Esophagus mucosa (tissue), 1 donor: ENCODE results near the gene MAP10. TPM values are rescaled to one million over a fixed set of nuclear protein-coding genes. Genes with fewer than 3 reads are reported as not detected.

Experiments used
- ATAC-seq: fragments of 200-7000 bp; cut with Tn5 transposase; one replicate; pipeline ENCODE4 v1.9.1; 2020
- total RNA-seq: library from RNA; stranded (reverse); gene quantifications from one replicate; pipeline ENCODE4 v1.2.4, GENCODE V29; 2023
- donor health status: DM: yes; HTN: yes; CAD: no.

The MAP10 gene
- total RNA-seq, 1 donor from 2014 or later = 0.72 TPM

- ATAC-seq = no peak
These were observed 6.3 kb upstream of the MAP10 start for GRCh38 chr1:232798920-232799319.

- no peak for ATAC-seq
These were observed 932 bp downstream of the MAP10 start for GRCh38 chr1:232806186-232806510.

GRCh38 chr1:232810856-232811255 is 5.6 kb downstream of the MAP10 start:
- no peak for ATAC-seq

- ATAC-seq = no peak
These were observed 7.3 kb downstream of the MAP10 start for GRCh38 chr1:232812560-232812959.

GRCh38 chr1:232813097-232813496 is 7.9 kb downstream of the MAP10 start:
- no peak for ATAC-seq

GRCh38 chr1:232813760-232814159 is 8.5 kb downstream of the MAP10 start:
- ATAC-seq = no peak

- no peak for ATAC-seq
These were observed 11.1 kb downstream of the MAP10 start for GRCh38 chr1:232816324-232816723.

DNA sequence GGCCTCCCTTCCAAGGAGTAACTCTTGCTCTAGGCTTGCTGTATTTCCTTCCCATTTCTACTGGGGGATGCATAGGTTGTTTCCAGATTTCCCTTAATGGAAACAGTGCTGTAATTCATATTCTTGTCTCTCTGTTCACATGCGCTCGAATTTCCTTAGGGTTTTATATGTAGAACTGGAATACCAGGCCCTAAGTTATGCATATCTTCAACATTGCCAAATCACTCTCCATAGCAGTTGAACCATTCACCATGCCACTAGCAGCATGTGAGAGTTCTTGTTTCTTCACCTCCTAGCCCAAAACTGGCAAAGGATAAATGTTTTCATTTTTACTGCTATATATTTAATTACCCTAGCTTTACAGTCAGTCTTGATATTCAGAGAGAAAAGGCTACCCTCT is 12.8 kb downstream of the MAP10 start:
- no peak for ATAC-seq

GRCh38 chr1:232820431-232820830 is 15.2 kb downstream of the MAP10 start:
- no peak for ATAC-seq

DNA sequence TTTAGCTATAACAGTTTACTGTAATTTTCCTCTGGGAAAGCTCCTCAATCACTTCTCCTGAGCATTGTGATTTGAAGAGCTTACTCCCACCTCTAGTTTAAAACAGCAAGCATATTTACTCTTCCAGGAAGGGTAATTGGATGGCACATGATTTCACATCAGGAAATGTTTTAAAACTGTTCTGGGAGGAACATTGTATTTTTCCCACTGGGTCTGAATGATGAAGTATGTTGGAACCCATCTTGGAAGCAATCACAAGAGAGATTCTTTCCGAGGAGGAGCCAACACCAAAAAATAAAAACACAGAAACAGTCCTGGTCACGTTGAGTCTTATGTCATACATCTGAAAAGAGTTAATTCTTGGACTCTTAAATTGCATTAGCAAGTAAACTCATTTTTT is 17.3 kb downstream of the MAP10 start:
- no peak for ATAC-seq

- no peak for ATAC-seq
These were observed 21.1 kb downstream of the MAP10 start for GRCh38 chr1:232826318-232826717.

DNA sequence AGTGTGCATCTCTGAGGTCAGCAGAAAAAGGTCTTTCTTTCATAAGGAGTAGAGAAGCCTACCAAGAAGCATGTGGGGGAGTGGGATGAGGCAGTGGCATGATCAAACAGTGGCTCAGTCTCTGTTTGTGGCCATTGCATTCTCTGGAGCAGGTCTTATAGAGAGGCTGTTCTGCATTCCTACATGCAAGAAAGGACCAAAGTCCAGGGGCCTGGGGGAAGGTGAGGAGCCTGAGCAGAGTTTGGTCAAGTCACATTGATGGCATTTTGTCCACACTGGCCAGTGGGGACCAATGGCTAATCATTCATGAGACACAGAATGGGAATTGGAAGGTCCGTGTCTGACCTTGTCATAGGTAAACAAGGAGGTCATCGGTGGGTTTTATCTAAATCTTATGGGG is 25.4 kb downstream of the MAP10 start:
- no peak for ATAC-seq

GRCh38 chr1:232831895-232832294 is 26.7 kb downstream of the MAP10 start:
- no peak for ATAC-seq

DNA sequence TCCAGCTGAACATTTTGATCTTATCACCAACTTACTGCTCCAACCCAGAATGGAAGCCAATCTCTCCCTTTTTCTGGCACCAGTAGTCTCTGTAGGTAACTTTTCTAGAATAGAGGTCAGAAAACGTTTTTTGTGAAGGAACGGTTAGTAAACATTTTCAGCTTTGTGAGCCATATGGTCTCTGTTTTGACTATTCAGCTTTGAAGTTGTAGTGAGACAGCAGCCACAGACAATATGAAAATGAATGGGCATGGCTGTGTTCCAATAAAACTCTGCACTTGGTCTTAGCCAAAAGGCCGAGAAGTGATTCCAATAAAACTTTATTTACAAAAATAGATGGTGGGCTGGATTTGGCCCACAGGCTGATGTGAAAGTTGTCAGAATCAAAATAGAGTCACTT is 28.9 kb downstream of the MAP10 start:
- no peak for ATAC-seq

- ATAC-seq = no peak
These were observed 29.9 kb downstream of the MAP10 start for GRCh38 chr1:232835166-232835565.

- ATAC-seq = no peak
These were observed 31.9 kb downstream of the MAP10 start for GRCh38 chr1:232837087-232837486.

GRCh38 chr1:232841823-232842565 is 36.8 kb downstream of the MAP10 start:
- ATAC-seq = no peak

DNA sequence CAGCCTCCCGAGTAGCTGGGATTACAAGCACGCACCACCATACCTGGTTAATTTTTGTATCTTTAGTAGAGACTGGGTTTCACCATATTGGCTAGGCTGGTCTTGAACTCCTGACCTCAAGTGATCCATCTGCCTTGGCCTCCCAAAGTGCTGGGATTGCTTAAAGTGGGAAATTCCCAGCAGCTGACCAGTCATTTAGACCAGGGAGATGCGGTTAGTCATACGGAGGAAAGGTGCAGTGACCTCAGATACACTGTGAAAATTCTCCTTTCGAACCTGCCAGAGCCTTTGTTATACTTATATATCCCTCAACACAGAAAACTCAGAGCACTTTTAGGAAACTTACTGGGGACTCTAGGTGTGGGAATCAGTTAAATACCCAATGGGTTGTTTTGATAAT is 39.6 kb downstream of the MAP10 start:
- no peak for ATAC-seq

- no peak for ATAC-seq
These were observed 40.3 kb downstream of the MAP10 start for GRCh38 chr1:232845406-232845955.

DNA sequence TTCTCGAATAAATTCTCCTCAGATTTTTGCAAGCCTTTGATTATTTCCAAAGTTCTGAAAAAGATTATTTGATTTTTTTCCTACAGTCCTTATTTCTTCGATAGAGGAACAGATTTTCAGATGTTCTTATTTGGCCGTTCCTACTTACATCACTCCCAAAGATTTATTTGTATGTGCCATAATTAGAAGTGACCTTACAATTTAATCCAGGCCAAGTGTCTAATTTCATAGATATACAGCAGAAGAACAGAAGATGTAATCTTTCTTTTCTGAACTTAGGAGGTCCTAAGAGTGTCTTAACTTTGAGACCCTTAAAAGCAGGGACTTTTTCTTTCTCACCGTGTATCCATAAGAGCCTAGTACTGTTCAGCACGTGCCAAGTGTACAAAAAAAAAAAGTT is 46.3 kb downstream of the MAP10 start:
- no peak for ATAC-seq

GRCh38 chr1:232853994-232854797 is 49.0 kb downstream of the MAP10 start:
- no peak for ATAC-seq

DNA sequence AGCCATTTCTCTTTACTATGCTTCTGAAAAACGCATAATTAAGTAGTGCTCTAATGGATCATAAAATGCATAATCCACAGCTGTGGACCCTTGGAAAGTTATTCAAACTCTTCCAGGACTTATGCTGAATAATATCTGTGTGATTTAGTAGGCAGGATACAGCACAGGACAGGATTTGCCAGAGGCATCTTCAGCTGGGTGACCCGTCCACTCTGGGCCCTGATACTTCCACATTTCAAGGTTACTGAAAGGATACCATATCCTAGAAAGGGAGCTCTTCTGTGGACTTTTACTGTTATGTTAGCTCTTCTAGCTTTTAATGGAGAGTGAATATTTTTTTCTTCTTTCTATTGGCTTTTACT is 49.6 kb downstream of the MAP10 start:
- ATAC-seq = no peak

DNA sequence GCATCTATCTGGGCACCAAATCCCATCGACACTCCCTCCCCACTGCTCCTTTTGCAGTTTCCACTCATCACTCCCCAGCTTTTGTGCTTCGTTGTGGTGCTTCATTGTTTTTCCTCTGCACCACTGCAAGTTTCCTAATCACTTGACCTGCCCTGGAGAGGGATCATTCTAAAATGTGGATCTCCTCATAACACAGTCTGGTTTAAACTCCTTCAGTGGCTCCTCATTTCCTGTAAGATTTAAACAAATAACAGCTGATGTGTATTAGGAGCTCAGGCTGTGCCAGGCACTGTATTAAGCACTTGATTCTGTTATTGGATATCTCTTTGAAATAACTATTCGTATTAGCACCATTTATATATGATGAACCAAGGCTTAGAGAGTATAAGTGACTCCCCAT is 51.3 kb downstream of the MAP10 start:
- no peak for ATAC-seq
